Caco-2 (cell line): ENCODE measurements around the gene ADK. TPM values are rescaled to one million over a fixed set of nuclear protein-coding genes. Genes with fewer than 3 reads are reported as not detected.

Experiments
- BruUV-seq: library from RNA; stranded (reverse); fragments of 400-500 nt; replicated peaks from 2 replicates; lab custom pipeline; 2021; lab: Mats Ljungman, UMichigan
- CTCF ChIA-PET: fragments of 300-600 bp; sonication (Branson Sonifier 250); formaldehyde crosslinking; loops from one replicate; lab custom pipeline; 2022; ENCODE audit warnings: antibody characterized with exemption; lab: Charles Lee
- POLR2A ChIA-PET: fragments of 300-600 bp; sonication (Branson Sonifier 250); formaldehyde crosslinking; loops from one replicate; lab custom pipeline; 2022; ENCODE audit warnings: antibody characterized with exemption; lab: Charles Lee
- DNase-seq, 2 experiments: peaks; one replicate each; pipeline versions ENCODE4 v3.0.0 to v3.0.0-alpha.2; 2020 to 2022
- H3K27me3 ChIP-seq: replicated peaks from 2 replicates; pipeline ENCODE4 v1.6.0; 2011; ENCODE audit warnings: low read length; ENCODE audit not compliant: control insufficient read depth, insufficient read depth
- H3K36me3 ChIP-seq: 2 replicates; pipeline ENCODE4 v1.5.1; 2011; ENCODE audit warnings: low read length; ENCODE audit not compliant: control insufficient read depth, insufficient read depth
- H3K4me1 ChIP-seq: fragments of 250-450 bp; sonication (Bioruptor Pico); 2 replicates; pipeline ENCODE4 v1.5.1; 2020; ENCODE audit warnings: mild to moderate bottlenecking
- H3K4me3 ChIP-seq: 2 replicates; pipeline ENCODE4 v1.5.1; 2011; ENCODE audit warnings: low read depth, mild to moderate bottlenecking, control low read depth, low read length
- H3K9me3 ChIP-seq: fragments of 250-450 bp; sonication (Bioruptor Pico); 2 replicates; pipeline ENCODE4 v1.5.1; 2020; ENCODE audit warnings: mild to moderate bottlenecking, moderate library complexity
- H3K27ac Mint-ChIP-seq: one replicate; pipeline ENCODE4 v1.8.0; 2022; ENCODE audit warnings: mixed read lengths; ENCODE audit not compliant: unreplicated experiment
- H3K27me3 Mint-ChIP-seq: one replicate; pipeline ENCODE4 v1.8.0; 2022; ENCODE audit warnings: mixed read lengths; ENCODE audit not compliant: insufficient read depth, unreplicated experiment
- H3K36me3 Mint-ChIP-seq: one replicate; pipeline ENCODE4 v1.8.0; 2022; ENCODE audit warnings: mild to moderate bottlenecking, mixed read lengths; ENCODE audit not compliant: insufficient read depth, unreplicated experiment
- H3K4me1 Mint-ChIP-seq: one replicate; pipeline ENCODE4 v1.8.0; 2022; ENCODE audit warnings: low read depth, mixed read lengths; ENCODE audit not compliant: unreplicated experiment
- H3K4me3 Mint-ChIP-seq: one replicate; pipeline ENCODE4 v1.8.0; 2022; ENCODE audit warnings: mild to moderate bottlenecking, moderate library complexity, mixed read lengths; ENCODE audit not compliant: unreplicated experiment
- H3K9me3 Mint-ChIP-seq: one replicate; pipeline ENCODE4 v1.8.0; 2022; ENCODE audit warnings: mixed read lengths; ENCODE audit not compliant: unreplicated experiment
- CTCF ChIP-seq, 2 experiments: fragments of 200-600 bp in 1 of 2; IDR thresholded peaks; 1 replicate in 1 of 2; 2 replicates in 1 of 2; pipeline versions ENCODE4 v1.5.1 to v1.8.0; 2011 to 2022; ENCODE audit warnings: antibody characterized with exemption in 1 of 2, control low read depth in 1 of 2, inconsistent platforms in 1 of 2, low read depth in 1 of 2, low read length in 1 of 2, mild to moderate bottlenecking in 1 of 2, moderate library complexity in 1 of 2; ENCODE audit not compliant: insufficient read depth in 1 of 2, severe bottlenecking in 1 of 2, unreplicated experiment in 1 of 2
- intact Hi-C: fragments of 100-400 bp; cut with micrococcal nuclease; formaldehyde crosslinking; loops from one replicate; pipeline ENCODE4 v1.10.0; 2022; ENCODE audit not compliant: unreplicated experiment
- total RNA-seq: library from RNA; stranded (reverse); gene quantifications from 2 replicates; pipeline ENCODE4 v1.2.3, GENCODE V29; 2022

ADK gene
- total RNA-seq, 1 experiment from 2014 or later, result 105 TPM

GRCh38 chr10:74255888-74256357 lies 104.9 kb downstream of the ADK start:
- H3K4me3 Mint-ChIP-seq, result no peak overlapping the region
- no peak for DNase-seq
- POLR2A ChIA-PET, result no interaction called here
- CTCF ChIA-PET, result interaction anchor here (0.9 kb wide), 1 partner anchor 980 kb away, joined by 3 read pairs; the partner anchor contains the start of gene COMTD1
- intact Hi-C loops, result no loop called here
- no peaks in the 10 kb centered on the region for H3K9me3 Mint-ChIP-seq
- H3K27ac Mint-ChIP-seq, result no peak overlapping the region
- H3K36me3 Mint-ChIP-seq, result peaks cover 16% of the 10 kb centered on the region
- Histone ChIP-seq H3K9me3 (no peaks in the 10 kb centered on the region), H3K4me3 (no peak overlapping the region), H3K4me1 (peaks cover 21% of the 10 kb centered on the region), H3K36me3 (no peaks in the 10 kb centered on the region), H3K27me3 (no peaks in the 10 kb centered on the region)
- no peaks in the 10 kb centered on the region for H3K27me3 Mint-ChIP-seq
- BruUV-seq, result TSS peak; percentile 4
- peaks cover 16% of the 10 kb centered on the region for H3K4me1 Mint-ChIP-seq
- no peak for TF ChIP-seq CTCF (IDR thresholded peaks at IDR 0.05; ENCODE audit: insufficient read depth in 1 of 2, low read depth in 1 of 2, low read length in 1 of 2, severe bottlenecking in 1 of 2, unreplicated experiment in 1 of 2)

GRCh38 chr10:74262856-74263255 lies 111.8 kb downstream of the ADK start:
- no peak overlapping the region for H3K4me3 Mint-ChIP-seq
- ChIA-PET POLR2A (no interaction called here), CTCF (no interaction called here)
- no peak for TF ChIP-seq CTCF (IDR thresholded peaks at IDR 0.05; ENCODE audit: insufficient read depth in 1 of 2, low read depth in 1 of 2, low read length in 1 of 2, severe bottlenecking in 1 of 2, unreplicated experiment in 1 of 2)
- H3K4me1 ChIP-seq, result no peaks in the 10 kb centered on the region
- no peak overlapping the region for H3K27ac Mint-ChIP-seq
- no peak for DNase-seq
- peaks cover 18% of the 10 kb centered on the region for H3K36me3 Mint-ChIP-seq
- BruUV-seq, result no TSS peak
- H3K4me3 ChIP-seq, result no peak overlapping the region
- H3K4me1 Mint-ChIP-seq, result no peaks in the 10 kb centered on the region
- intact Hi-C loops, result loop anchor here (10.0 kb wide), 1 partner anchor 972 kb away; the partner anchor contains the start of gene COMTD1
- H3K9me3 Mint-ChIP-seq, result no peaks in the 10 kb centered on the region
- H3K36me3 ChIP-seq, result no peaks in the 10 kb centered on the region
- H3K27me3 ChIP-seq, result no peaks in the 10 kb centered on the region
- H3K9me3 ChIP-seq, result no peaks in the 10 kb centered on the region
- no peaks in the 10 kb centered on the region for H3K27me3 Mint-ChIP-seq

GRCh38 chr10:74263996-74264395 lies 113.0 kb downstream of the ADK start:
- H3K27ac Mint-ChIP-seq, result no peak overlapping the region
- no peak for TF ChIP-seq CTCF (IDR thresholded peaks at IDR 0.05; ENCODE audit: insufficient read depth in 1 of 2, low read depth in 1 of 2, low read length in 1 of 2, severe bottlenecking in 1 of 2, unreplicated experiment in 1 of 2)
- H3K36me3 ChIP-seq, result no peaks in the 10 kb centered on the region
- H3K4me3 ChIP-seq, result no peak overlapping the region
- H3K4me1 Mint-ChIP-seq, result no peaks in the 10 kb centered on the region
- no peaks in the 10 kb centered on the region for H3K27me3 Mint-ChIP-seq
- POLR2A ChIA-PET, result no interaction called here
- no peaks in the 10 kb centered on the region for H3K9me3 Mint-ChIP-seq
- no peak overlapping the region for H3K4me3 Mint-ChIP-seq
- H3K36me3 Mint-ChIP-seq, result peaks cover 18% of the 10 kb centered on the region
- H3K4me1 ChIP-seq, result no peaks in the 10 kb centered on the region
- H3K9me3 ChIP-seq, result no peaks in the 10 kb centered on the region
- no peaks in the 10 kb centered on the region for H3K27me3 ChIP-seq
- no TSS peak for BruUV-seq
- DNase-seq, result no peak
- CTCF ChIA-PET, result no interaction called here
- intact Hi-C loops, result loop anchor here (10.0 kb wide), 1 partner anchor 971 kb away; the partner anchor contains the start of gene COMTD1
